Lower leg skin (tissue), 4 donors: ENCODE data around the gene NT5M. TPM values are rescaled to one million over a fixed set of nuclear protein-coding genes. Genes with fewer than 3 reads are reported as not detected.
"Not testable (repeated sequence)": the region's sequence is repeated elsewhere in the genome, so short reads cannot be mapped to it uniquely, and the experiment has no call there.

Source experiments
- DNase-seq, 2 donors: peaks; one replicate each; pipeline ENCODE4 v3.0.0-alpha.2; 2019; ENCODE audit warnings: low spot score in 2 of 2
- H3K4me3 ChIP-seq: fragments of 200-600 bp; sonication (generic); 2 replicates; pipeline ENCODE4 v1.5.1; 2017; ENCODE audit warnings: mild to moderate bottlenecking, low read depth; ENCODE audit not compliant: poor library complexity, severe bottlenecking
- CTCF ChIP-seq, 3 donors: fragments of 450-650 bp; IDR thresholded peaks; one replicate each; pipeline ENCODE4 v1.5.1; 2016; ENCODE audit warnings: antibody characterized with exemption in 3 of 3, mild to moderate bottlenecking in 3 of 3, moderate library complexity in 2 of 3
- POLR2A ChIP-seq, 2 donors: fragments of 450-650 bp; IDR thresholded peaks; one replicate each; pipeline ENCODE4 v1.6.1; 2016 to 2017; ENCODE audit warnings: antibody characterized with exemption in 2 of 2, mild to moderate bottlenecking in 1 of 2, moderate library complexity in 1 of 2
- WGBS, 2 donors: methylation state at CpG; one replicate each; pipeline ENCODE4 v1.1.5; 2018; 5-methylcytosine and 5-hydroxymethylcytosine counted together
- intact Hi-C: fragments of 100-400 bp; cut with DNase I; formaldehyde crosslinking; loops from one replicate; pipeline ENCODE4 v1.15.0; 2023; ENCODE audit warnings: low total_unique reads
- total RNA-seq, 4 donors: library from RNA; depleted of rRNA; stranded (reverse); fragments of >200 nt; gene quantifications; one replicate each; pipeline ENCODE4 v1.1.0, GENCODE V29; 2016

The NT5M gene
- total RNA-seq, 4 donors from 2014 or later: 0.53 to 4.5 (median 1.1) TPM

GRCh38 chr17:17297217-17297616 lies 6.0 kb upstream of the NT5M start:
- intact Hi-C loops: no loop called here
- DNase-seq: no peak
- WGBS, 2 donors: 86 to 89% methylated on average over 3 of the region's 3 CpGs
- no peak overlapping the region for H3K4me3 ChIP-seq
- TF ChIP-seq POLR2A (IDR thresholded peaks at IDR 0.05): no peak
- no peak for TF ChIP-seq CTCF (IDR thresholded peaks at IDR 0.05)

- TF ChIP-seq POLR2A (IDR thresholded peaks at IDR 0.05) (no peak), CTCF (IDR thresholded peaks at IDR 0.05) (no peak)
- 32 to 51% methylated on average over 3 of the region's 3 CpGs for WGBS, 2 donors
- DNase-seq: no peak
- H3K4me3 ChIP-seq: no peak overlapping the region
- intact Hi-C loops: no loop called here
Observed at GRCh38 chr17:17298108-17298507, 5.1 kb upstream of the NT5M start.

GRCh38 chr17:17300624-17301568 lies 2.3 kb upstream of the NT5M start:
- TF ChIP-seq CTCF (IDR thresholded peaks at IDR 0.05): no peak
- no peak for TF ChIP-seq POLR2A (IDR thresholded peaks at IDR 0.05)
- no peak overlapping the region for H3K4me3 ChIP-seq
- intact Hi-C loops: no loop called here
- WGBS, 2 donors: 15 to 18% methylated on average over 20 to 29 of the region's 35 CpGs
- DNase-seq: peak in 1 of 2 donors; percentile 18

GRCh38 chr17:17301659-17302058 lies 1.5 kb upstream of the NT5M start:
- DNase-seq, H3K4me3 ChIP-seq, intact Hi-C loops: not testable (repeated sequence)
- 95 to 96% methylated on average over 11 of the region's 11 CpGs for WGBS, 2 donors

- H3K4me3 ChIP-seq: peak overlapping the region; percentile 22
- intact Hi-C loops: no loop called here
- DNase-seq: no peak
- TF ChIP-seq CTCF (IDR thresholded peaks at IDR 0.05): no peak
- TF ChIP-seq POLR2A (IDR thresholded peaks at IDR 0.05): no peak
- 18 to 26% methylated on average over 14 to 21 of the region's 21 CpGs for WGBS, 2 donors
Observed at GRCh38 chr17:17303847-17304490, 796 bp downstream of the NT5M start.

- no peak overlapping the region for H3K4me3 ChIP-seq
- intact Hi-C loops: no loop called here
- WGBS, 2 donors: 49 to 54% methylated on average over 2 of the region's 2 CpGs
- TF ChIP-seq POLR2A (IDR thresholded peaks at IDR 0.05): no peak
- TF ChIP-seq CTCF (IDR thresholded peaks at IDR 0.05): no peak
- no peak for DNase-seq
Observed at GRCh38 chr17:17304521-17304985, 1.4 kb downstream of the NT5M start.
